Fibroblast of villous mesenchyme (primary cell): ENCODE data around the gene UBA5. TPM values are rescaled to one million over a fixed set of nuclear protein-coding genes. Genes with fewer than 3 reads are reported as not detected.
"Not testable (repeated sequence)": the region's sequence is repeated elsewhere in the genome, so short reads cannot be mapped to it uniquely, and the experiment has no call there.

Experiments
- DNase-seq: peaks from one replicate; pipeline ENCODE4 v3.0.0-alpha.2; 2010; ENCODE audit warnings: low read depth
- H3K4me3 ChIP-seq: 2 replicates; pipeline ENCODE4 v1.5.1; 2011; ENCODE audit warnings: low read depth, mild to moderate bottlenecking, low read length
- CTCF ChIP-seq: IDR thresholded peaks from 2 replicates; pipeline ENCODE4 v1.5.1; 2012; ENCODE audit warnings: low read depth, mild to moderate bottlenecking, low read length; ENCODE audit not compliant: insufficient read depth
- total RNA-seq: library from RNA; depleted of rRNA; stranded (reverse); fragments of >200 nt; gene quantifications from 2 replicates; pipeline ENCODE4 v1.2.3, GENCODE V29; 2012

UBA5 gene
- 48.8 and 51.2 TPM in 2 replicates for total RNA-seq

- no peak for TF ChIP-seq CTCF
- peak; percentile 70 for DNase-seq
- peak within 1 kb of the TSS; percentile 87 for H3K4me3 ChIP-seq
These were observed at the start of gene UBA5 for GRCh38 chr3:132660052-132660810. Gene UBA5, plus strand, starts transcription at chr3:132660329. Its CDS starts 209 bp downstream, at chr3:132660538.

- not testable (repeated sequence) for DNase-seq, H3K4me3 ChIP-seq
These were observed 44.8 kb upstream of the UBA5 start for GRCh38 chr3:132615301-132615700.

DNA sequence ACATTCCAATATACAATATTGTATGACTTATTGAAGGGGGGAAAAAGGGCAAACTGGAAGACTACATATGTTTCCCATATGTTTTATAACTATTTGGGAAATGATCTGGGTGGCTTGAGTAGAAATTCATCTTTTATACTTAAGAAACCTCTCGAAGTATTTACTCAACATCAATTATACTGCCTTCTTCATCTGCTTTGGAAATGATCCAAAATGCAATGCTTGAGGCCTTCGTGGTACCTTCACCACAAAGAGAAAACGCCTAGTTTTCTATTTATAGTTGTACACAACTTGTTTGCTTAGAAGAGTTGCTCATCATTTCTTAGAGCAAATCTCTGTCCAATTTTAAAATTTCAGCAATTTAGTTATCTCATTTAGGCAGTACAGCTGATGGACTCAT lies 44.2 kb upstream of the UBA5 start:
- no peak for DNase-seq
- no peak overlapping the region for H3K4me3 ChIP-seq
- no peak for TF ChIP-seq CTCF

GRCh38 chr3:132616780-132617179 lies 43.3 kb upstream of the UBA5 start:
- DNase-seq: no peak
- TF ChIP-seq CTCF: no peak
- H3K4me3 ChIP-seq: no peak overlapping the region

- TF ChIP-seq CTCF: no peak
- no peak for DNase-seq
- no peak overlapping the region for H3K4me3 ChIP-seq
These were observed 38.0 kb upstream of the UBA5 start for GRCh38 chr3:132622148-132622547.

GRCh38 chr3:132622761-132623160 lies 37.4 kb upstream of the UBA5 start:
- no peak overlapping the region for H3K4me3 ChIP-seq
- DNase-seq: no peak
- no peak for TF ChIP-seq CTCF

DNA sequence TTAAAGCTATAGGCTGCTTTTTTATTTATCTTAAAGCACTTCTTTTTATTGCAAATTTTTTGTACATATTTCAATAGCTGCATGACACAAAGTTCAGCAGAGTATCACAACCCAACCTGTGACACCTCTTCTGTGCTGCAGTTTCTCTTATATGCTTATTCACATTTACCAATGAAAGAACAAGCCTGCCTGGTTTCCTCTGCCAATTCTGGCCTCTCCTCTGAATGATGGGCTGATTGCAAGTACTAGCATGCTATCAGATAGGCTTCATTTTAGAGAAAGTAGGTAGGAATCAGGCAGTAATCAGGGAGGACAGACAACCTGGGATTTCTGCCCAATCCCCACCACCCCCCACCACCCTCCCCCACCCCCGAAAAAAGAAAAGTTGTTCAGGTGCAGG lies 36.5 kb upstream of the UBA5 start:
- H3K4me3 ChIP-seq: no peak overlapping the region
- no peak for DNase-seq
- no peak for TF ChIP-seq CTCF
